Retina (tissue), 1 donor: ENCODE measurements around the gene DBT.
A peak's percentile ranks its signal among the peaks of the same experiment; 100 is the strongest.
"Not testable (repeated sequence)": the region's sequence is repeated elsewhere in the genome, so short reads cannot be mapped to it uniquely, and the experiment has no call there.

Source experiments
- DNase-seq: peaks from one replicate; pipeline ENCODE4 v3.0.0-alpha.2; 2016

DBT gene

DNA sequence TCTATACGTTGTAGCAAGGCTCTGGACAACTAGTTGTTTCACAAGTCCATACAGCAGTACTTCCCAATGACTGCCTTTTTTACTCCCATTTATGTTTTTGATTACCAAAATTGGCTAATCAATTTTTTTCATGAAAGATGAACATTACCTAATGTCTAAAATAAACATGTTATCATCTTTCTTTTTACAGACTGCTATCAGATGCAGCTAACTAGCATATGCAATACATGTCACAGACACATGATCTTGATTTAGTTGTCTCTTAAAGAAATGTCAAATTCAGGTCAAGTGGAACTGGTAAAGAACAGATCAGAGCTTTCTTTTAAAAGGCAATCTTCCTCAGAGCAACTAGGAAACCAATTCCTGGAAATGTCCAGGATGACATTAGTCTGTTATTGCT, 630 bp upstream of the DBT start:
- DNase-seq = no peak

GRCh38 chr1:100249155-100249536, 488 bp downstream of the DBT start:
- DNase-seq = no peak

DNA sequence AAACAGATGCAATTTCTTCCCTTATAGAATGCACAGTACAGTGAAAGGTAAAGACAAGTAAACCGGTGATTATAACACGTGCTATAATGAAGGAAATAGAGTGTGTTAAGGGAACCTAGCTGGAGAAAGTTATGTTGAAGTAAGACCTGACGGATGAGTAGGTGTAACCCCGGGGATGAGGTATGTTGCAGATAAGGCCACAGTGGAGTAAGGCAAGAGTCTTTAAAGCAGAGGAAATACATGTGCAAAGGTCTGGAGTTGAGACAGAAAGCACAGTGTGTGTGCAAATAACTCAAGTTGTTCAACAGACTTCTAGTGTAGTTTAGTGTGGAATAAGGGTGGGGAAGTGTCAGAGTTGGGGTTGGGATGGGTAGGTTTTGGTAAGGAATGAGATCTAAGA, 2.9 kb downstream of the DBT start:
- no peak for DNase-seq

- DNase-seq = no peak
Measured at GRCh38 chr1:100240631-100241030, 9.0 kb downstream of the DBT start.

DNA sequence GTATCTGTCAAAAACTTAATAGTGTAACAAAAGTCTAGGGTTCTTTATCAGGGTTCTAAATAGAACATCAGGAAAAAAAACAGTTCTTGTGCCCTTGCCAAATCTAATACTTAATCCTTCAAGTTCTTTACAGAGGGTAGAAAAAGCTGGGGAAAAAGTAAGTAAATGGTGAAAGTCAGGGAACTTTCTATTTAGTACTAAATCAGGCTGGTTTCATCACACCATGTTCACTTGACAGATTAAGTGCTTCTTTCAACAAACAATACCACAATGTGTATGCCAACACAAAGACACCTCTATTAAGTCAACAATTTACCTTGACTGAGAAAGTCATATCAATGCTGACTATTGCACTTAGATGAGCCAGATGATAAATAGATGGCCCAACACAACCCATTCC, 9.7 kb downstream of the DBT start:
- DNase-seq = no peak

GRCh38 chr1:100237091-100237490, 12.5 kb downstream of the DBT start:
- no peak for DNase-seq

DNA sequence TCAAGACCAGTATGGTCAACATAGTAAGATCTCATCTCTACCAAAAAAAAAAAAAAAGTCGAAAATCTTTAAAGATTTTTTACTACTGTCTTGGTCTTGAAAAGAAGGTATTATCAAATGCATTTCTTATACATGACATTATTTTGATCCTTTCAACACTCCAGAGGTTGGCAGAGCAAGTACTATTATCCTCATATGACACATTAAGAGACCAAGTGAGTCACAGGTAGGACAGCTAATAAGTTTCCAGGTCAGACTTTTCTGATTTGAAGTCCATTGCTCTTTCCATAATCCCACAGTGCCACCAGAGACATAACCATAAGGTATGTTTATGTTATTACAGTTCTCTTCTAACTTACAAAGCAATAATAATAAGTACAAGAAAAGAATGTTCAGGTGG, 15.2 kb downstream of the DBT start:
- DNase-seq = no peak

DNA sequence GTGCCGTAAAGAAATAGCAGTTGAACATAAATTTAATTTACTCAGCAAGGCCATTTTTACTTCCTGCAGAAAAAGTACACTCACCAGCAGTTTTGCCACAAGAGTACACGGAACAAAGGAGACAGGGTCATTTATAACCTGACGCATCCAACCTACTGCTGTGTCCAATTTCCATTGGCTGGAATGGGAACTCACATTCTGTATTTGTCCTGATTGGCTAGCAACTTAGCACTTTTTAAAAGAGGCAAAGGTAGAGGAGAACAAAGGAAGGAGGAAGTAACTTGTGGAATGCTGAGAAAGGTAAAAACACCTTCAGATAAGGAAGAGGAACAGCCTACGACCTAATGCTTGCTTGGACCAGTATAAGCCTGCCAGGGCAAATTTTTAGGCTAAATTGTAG, 16.1 kb downstream of the DBT start:
- not testable (repeated sequence) for DNase-seq

DNA sequence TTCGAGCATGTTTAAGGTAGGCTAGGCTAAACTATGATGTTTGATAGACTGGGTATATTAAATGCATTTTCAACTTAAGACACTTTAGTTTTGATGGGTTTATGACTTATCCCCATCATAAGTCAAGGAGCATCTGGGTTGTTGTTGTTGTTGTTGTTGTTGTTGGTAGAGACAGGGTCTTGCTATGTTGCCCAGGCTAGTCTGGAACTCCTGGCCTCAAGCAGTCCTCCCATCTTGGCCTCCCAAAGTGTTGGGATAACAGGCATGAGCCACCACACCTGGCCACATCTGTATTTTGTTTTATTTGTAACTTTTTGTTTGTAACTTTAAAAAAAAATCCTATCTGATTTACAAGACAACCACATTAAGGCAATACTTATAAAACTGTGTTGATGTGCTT, 17.5 kb downstream of the DBT start:
- no peak for DNase-seq

- DNase-seq = no peak
Measured at GRCh38 chr1:100231721-100232120, 17.9 kb downstream of the DBT start.

- DNase-seq = no peak
Measured at GRCh38 chr1:100230765-100231164, 18.9 kb downstream of the DBT start.

GRCh38 chr1:100229681-100230443, 19.8 kb downstream of the DBT start:
- no peak for DNase-seq

DNA sequence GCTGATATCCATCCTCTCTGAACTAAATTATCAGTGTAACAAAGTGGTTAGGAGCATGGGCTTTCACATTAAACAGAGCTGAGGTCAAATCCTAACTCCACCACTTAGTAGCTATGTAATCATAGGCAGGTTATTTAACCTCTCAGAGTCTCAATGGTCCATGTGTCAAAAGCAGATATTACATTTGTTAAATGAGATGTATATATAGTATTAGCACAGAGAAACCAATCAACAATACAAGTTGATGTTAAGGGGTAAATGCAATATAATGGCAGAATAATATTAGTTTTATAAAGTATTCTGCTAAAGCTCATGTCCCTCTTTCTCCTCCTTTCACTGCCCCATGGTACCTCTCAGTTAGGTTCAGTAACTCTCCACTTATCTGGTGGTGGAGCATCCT, 27.2 kb downstream of the DBT start:
- no peak for DNase-seq

GRCh38 chr1:100219883-100220282, 29.8 kb downstream of the DBT start:
- no peak for DNase-seq

- no peak for DNase-seq
Measured at GRCh38 chr1:100219457-100219856, 30.2 kb downstream of the DBT start.

DNA sequence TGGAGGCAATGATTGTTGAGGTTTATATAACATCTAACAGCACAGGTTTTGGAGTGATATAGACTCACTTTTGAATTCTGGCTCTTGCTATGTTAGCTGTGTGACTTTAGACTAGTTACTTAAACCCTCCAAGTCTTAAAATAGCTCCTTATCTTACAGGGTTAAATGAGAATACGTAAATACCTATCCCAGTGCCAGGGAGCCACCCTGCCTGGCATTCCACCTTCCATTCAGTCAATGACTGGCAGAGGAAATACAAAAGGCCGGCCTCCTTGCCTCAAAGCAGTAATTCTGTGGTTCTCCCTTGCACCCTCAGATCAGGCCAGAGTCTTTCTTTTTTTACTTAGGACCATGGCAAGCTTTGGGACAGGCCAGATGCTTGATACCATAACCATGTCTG, 31.8 kb downstream of the DBT start:
- no peak for DNase-seq

- DNase-seq = no peak
Measured at GRCh38 chr1:100215101-100215500, 34.5 kb downstream of the DBT start.

- DNase-seq = no peak
Measured at GRCh38 chr1:100213141-100213540, 36.5 kb downstream of the DBT start.

- no peak for DNase-seq
Measured at GRCh38 chr1:100206301-100206700, 43.3 kb downstream of the DBT start.

DNA sequence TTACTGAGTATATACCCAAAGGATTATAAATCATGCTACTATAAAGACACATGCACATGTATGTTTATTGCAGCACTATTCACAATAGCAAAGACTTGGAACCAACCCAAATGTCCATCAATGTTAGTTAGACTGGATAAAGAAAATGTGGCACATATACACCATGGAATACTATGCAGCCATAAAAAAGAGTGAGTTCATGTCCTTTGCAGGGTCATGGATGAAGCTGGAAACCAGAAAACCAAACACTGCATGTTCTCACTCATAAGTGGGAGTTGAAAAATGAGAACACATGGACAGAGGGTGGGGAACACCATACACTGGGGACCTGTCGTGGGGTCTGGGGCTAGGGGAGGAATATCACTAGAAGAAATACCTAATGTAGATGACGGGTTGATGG, 44.0 kb downstream of the DBT start:
- DNase-seq = not testable (repeated sequence)

- not testable (repeated sequence) for DNase-seq
Measured at GRCh38 chr1:100205103-100205502, 44.5 kb downstream of the DBT start.

DNA sequence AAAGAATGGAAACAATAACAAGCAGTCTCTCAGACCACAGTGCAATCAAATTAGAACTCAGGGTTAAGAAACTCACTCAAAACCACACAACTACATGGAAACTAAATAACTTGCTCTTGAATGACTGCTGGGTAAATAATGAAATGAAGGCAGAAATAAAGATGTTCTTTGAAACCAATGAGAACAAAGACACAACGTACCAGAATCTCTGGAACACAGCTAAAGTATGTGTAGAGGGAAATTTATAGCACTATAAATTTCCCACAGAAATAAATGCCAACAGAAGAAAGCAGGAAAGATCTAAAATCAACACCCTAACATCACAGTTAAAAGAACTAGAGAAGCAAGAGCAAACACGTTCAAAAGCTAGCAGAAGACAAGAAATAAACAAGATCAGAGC, 46.9 kb downstream of the DBT start:
- not testable (repeated sequence) for DNase-seq

- not testable (repeated sequence) for DNase-seq
Measured at GRCh38 chr1:100200060-100200459, 49.6 kb downstream of the DBT start.

DNA sequence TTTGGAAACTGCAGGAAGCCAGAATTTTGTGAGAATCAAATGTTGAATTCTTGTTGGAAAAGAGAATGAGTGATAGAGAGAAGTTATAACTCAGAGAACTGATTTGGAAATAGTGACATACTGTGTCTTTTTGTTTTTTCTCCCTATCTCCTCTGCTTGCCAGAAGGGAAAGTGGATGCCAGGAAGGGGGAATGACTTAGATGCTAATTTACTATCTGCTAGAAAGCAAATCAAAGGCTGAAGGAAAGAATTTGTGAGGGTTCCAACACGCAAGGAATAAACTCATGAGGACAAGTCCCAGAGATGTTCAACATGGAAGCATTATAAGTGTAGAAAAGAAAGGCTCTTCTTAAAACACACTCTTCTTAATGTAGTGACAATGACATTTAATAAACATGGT, 51.0 kb downstream of the DBT start:
- DNase-seq = no peak

DNA sequence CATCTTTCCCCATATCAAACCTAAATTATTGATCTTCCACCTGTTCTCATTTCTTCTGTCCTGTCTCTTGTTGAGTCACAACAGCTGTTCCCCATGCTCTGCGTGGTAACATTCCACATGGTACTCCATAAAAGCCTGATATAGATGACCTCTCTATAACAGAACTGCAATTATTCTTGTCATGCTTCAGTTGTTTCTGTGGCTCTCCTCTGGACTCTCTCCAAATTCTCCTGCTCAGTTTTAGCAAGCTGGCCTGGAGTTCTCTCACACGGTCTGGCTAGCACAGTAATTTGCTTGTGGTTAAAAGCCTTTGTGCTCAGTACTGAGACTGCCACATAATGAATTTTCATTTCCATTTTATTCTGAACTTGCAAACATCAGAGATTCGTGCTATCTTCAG, 61.0 kb downstream of the DBT start:
- peak; percentile 8 for DNase-seq
